ENCODE measurements around the gene PSMC3.

Gene PSMC3

GRCh38 chr11:47394322-47395222 is 31.7 kb downstream of the PSMC3 start:
- Histone ChIP-seq H3K27ac (ENCODE audit: low read depth, low read length) (peak overlapping the region; percentile 79), H3K36me3 (ENCODE audit: control insufficient read depth in 1 of 2, insufficient read depth in 2 of 2, low read length in 2 of 2) (no peaks in the 10 kb centered on the region), H3K9ac (ENCODE audit: low read depth in 1 of 2, low read length in 2 of 2) (peak overlapping the region; percentile 38 to 59), H3K27me3 (ENCODE audit: control insufficient read depth in 1 of 2, insufficient read depth in 2 of 2, low read length in 2 of 2) (no peaks in the 10 kb centered on the region), H3K4me3 (ENCODE audit: low read depth in 1 of 2, low read length in 2 of 2) (peak overlapping the region; percentile 29 to 45), H3K4me1 (ENCODE audit: control insufficient read depth in 1 of 2, insufficient read depth in 2 of 2, low read length in 2 of 2) (peaks cover 10 to 28% of the 10 kb centered on the region in 2 donors), H3K9me3 (ENCODE audit: control insufficient read depth in 1 of 2, low read length in 2 of 2) (no peaks in the 10 kb centered on the region)

GRCh38 chr11:47394050-47394321 is 32.3 kb downstream of the PSMC3 start:
- Histone ChIP-seq H3K27me3 (ENCODE audit: control insufficient read depth in 1 of 2, insufficient read depth in 2 of 2, low read length in 2 of 2) (no peaks in the 10 kb centered on the region), H3K4me1 (ENCODE audit: control insufficient read depth in 1 of 2, insufficient read depth in 2 of 2, low read length in 2 of 2) (peaks cover 10 to 30% of the 10 kb centered on the region in 2 donors), H3K27ac (ENCODE audit: low read depth, low read length) (peak overlapping the region; percentile 70), H3K36me3 (ENCODE audit: control insufficient read depth in 1 of 2, insufficient read depth in 2 of 2, low read length in 2 of 2) (no peaks in the 10 kb centered on the region), H3K9ac (ENCODE audit: low read depth in 1 of 2, low read length in 2 of 2) (peak overlapping the region in 1 of 2 donors; percentile 38), H3K4me3 (ENCODE audit: low read depth in 1 of 2, low read length in 2 of 2) (peak overlapping the region; percentile 29 to 45), H3K9me3 (ENCODE audit: control insufficient read depth in 1 of 2, low read length in 2 of 2) (no peaks in the 10 kb centered on the region)

GRCh38 chr11:47393163-47394049 is 32.8 kb downstream of the PSMC3 start:
- peak overlapping the region; percentile 29 to 45 for H3K4me3 ChIP-seq (ENCODE audit: low read depth in 1 of 2, low read length in 2 of 2)
- H3K27ac ChIP-seq (ENCODE audit: low read depth, low read length), result peak overlapping the region; percentile 70
- H3K9ac ChIP-seq (ENCODE audit: low read depth in 1 of 2, low read length in 2 of 2), result no peak overlapping the region
- H3K4me1 ChIP-seq (ENCODE audit: control insufficient read depth in 1 of 2, insufficient read depth in 2 of 2, low read length in 2 of 2), result peaks cover 10 to 30% of the 10 kb centered on the region in 2 donors
- H3K27me3 ChIP-seq (ENCODE audit: control insufficient read depth in 1 of 2, insufficient read depth in 2 of 2, low read length in 2 of 2), result no peaks in the 10 kb centered on the region
- no peaks in the 10 kb centered on the region for H3K36me3 ChIP-seq (ENCODE audit: control insufficient read depth in 1 of 2, insufficient read depth in 2 of 2, low read length in 2 of 2)
- no peaks in the 10 kb centered on the region for H3K9me3 ChIP-seq (ENCODE audit: control insufficient read depth in 1 of 2, low read length in 2 of 2)

- Histone ChIP-seq H3K4me1 (ENCODE audit: control insufficient read depth in 1 of 2, insufficient read depth in 2 of 2, low read length in 2 of 2) (peaks cover 10 to 30% of the 10 kb centered on the region in 2 donors), H3K27ac (ENCODE audit: low read depth, low read length) (no peak overlapping the region)
These were observed 33.6 kb downstream of the PSMC3 start for GRCh38 chr11:47392546-47393162.

GRCh38 chr11:47391711-47392432 is 34.4 kb downstream of the PSMC3 start:
- Histone ChIP-seq H3K9ac (ENCODE audit: low read depth in 1 of 2, low read length in 2 of 2) (no peak overlapping the region), H3K36me3 (ENCODE audit: control insufficient read depth in 1 of 2, insufficient read depth in 2 of 2, low read length in 2 of 2) (no peaks in the 10 kb centered on the region), H3K4me3 (ENCODE audit: low read depth in 1 of 2, low read length in 2 of 2) (no peak overlapping the region), H3K27ac (ENCODE audit: low read depth, low read length) (no peak overlapping the region), H3K9me3 (ENCODE audit: control insufficient read depth in 1 of 2, low read length in 2 of 2) (no peaks in the 10 kb centered on the region), H3K27me3 (ENCODE audit: control insufficient read depth in 1 of 2, insufficient read depth in 2 of 2, low read length in 2 of 2) (no peaks in the 10 kb centered on the region), H3K4me1 (ENCODE audit: control insufficient read depth in 1 of 2, insufficient read depth in 2 of 2, low read length in 2 of 2) (peaks cover 10 to 30% of the 10 kb centered on the region in 2 donors)

More at GRCh38 chr11:47392546-47393162, 33.6 kb downstream of the PSMC3 start:
- H3K27me3 ChIP-seq (ENCODE audit: control insufficient read depth in 1 of 2, insufficient read depth in 2 of 2, low read length in 2 of 2), result no peaks in the 10 kb centered on the region
- no peak overlapping the region for H3K4me3 ChIP-seq (ENCODE audit: low read depth in 1 of 2, low read length in 2 of 2)
- H3K9ac ChIP-seq (ENCODE audit: low read depth in 1 of 2, low read length in 2 of 2), result no peak overlapping the region
- H3K9me3 ChIP-seq (ENCODE audit: control insufficient read depth in 1 of 2, low read length in 2 of 2), result no peaks in the 10 kb centered on the region
- H3K36me3 ChIP-seq (ENCODE audit: control insufficient read depth in 1 of 2, insufficient read depth in 2 of 2, low read length in 2 of 2), result no peaks in the 10 kb centered on the region

GRCh38 chr11:47391077-47391583 is 35.1 kb downstream of the PSMC3 start:
- Histone ChIP-seq H3K9ac (ENCODE audit: low read depth in 1 of 2, low read length in 2 of 2) (no peak overlapping the region), H3K4me3 (ENCODE audit: low read depth in 1 of 2, low read length in 2 of 2) (no peak overlapping the region), H3K27ac (ENCODE audit: low read depth, low read length) (no peak overlapping the region), H3K9me3 (ENCODE audit: control insufficient read depth in 1 of 2, low read length in 2 of 2) (no peaks in the 10 kb centered on the region), H3K36me3 (ENCODE audit: control insufficient read depth in 1 of 2, insufficient read depth in 2 of 2, low read length in 2 of 2) (no peaks in the 10 kb centered on the region), H3K27me3 (ENCODE audit: control insufficient read depth in 1 of 2, insufficient read depth in 2 of 2, low read length in 2 of 2) (no peaks in the 10 kb centered on the region), H3K4me1 (ENCODE audit: control insufficient read depth in 1 of 2, insufficient read depth in 2 of 2, low read length in 2 of 2) (peaks cover 10 to 30% of the 10 kb centered on the region in 2 donors)

GRCh38 chr11:47390422-47390760 is 35.8 kb downstream of the PSMC3 start:
- Histone ChIP-seq H3K4me3 (ENCODE audit: low read depth in 1 of 2, low read length in 2 of 2) (no peak overlapping the region), H3K9ac (ENCODE audit: low read depth in 1 of 2, low read length in 2 of 2) (no peak overlapping the region)

GRCh38 chr11:47389577-47390421 is 36.4 kb downstream of the PSMC3 start:
- Histone ChIP-seq H3K4me1 (ENCODE audit: control insufficient read depth in 1 of 2, insufficient read depth in 2 of 2, low read length in 2 of 2) (peaks cover 10 to 22% of the 10 kb centered on the region in 2 donors), H3K9ac (ENCODE audit: low read depth in 1 of 2, low read length in 2 of 2) (no peak overlapping the region), H3K9me3 (ENCODE audit: control insufficient read depth in 1 of 2, low read length in 2 of 2) (no peaks in the 10 kb centered on the region), H3K4me3 (ENCODE audit: low read depth in 1 of 2, low read length in 2 of 2) (no peak overlapping the region), H3K36me3 (ENCODE audit: control insufficient read depth in 1 of 2, insufficient read depth in 2 of 2, low read length in 2 of 2) (no peaks in the 10 kb centered on the region), H3K27me3 (ENCODE audit: control insufficient read depth in 1 of 2, insufficient read depth in 2 of 2, low read length in 2 of 2) (no peaks in the 10 kb centered on the region), H3K27ac (ENCODE audit: low read depth, low read length) (no peak overlapping the region)

More at GRCh38 chr11:47390422-47390760, 35.8 kb downstream of the PSMC3 start:
- Histone ChIP-seq H3K27me3 (ENCODE audit: control insufficient read depth in 1 of 2, insufficient read depth in 2 of 2, low read length in 2 of 2) (no peaks in the 10 kb centered on the region), H3K36me3 (ENCODE audit: control insufficient read depth in 1 of 2, insufficient read depth in 2 of 2, low read length in 2 of 2) (no peaks in the 10 kb centered on the region), H3K27ac (ENCODE audit: low read depth, low read length) (no peak overlapping the region), H3K9me3 (ENCODE audit: control insufficient read depth in 1 of 2, low read length in 2 of 2) (no peaks in the 10 kb centered on the region), H3K4me1 (ENCODE audit: control insufficient read depth in 1 of 2, insufficient read depth in 2 of 2, low read length in 2 of 2) (peaks cover 10 to 27% of the 10 kb centered on the region in 2 donors)

Measured in duodenal mucosa (tissue), 2 donors.